ENCODE results near the gene SUMO3. TPM values are rescaled to one million over a fixed set of nuclear protein-coding genes. Genes with fewer than 3 reads are reported as not detected.

Gene SUMO3
- total RNA-seq, 2 donors from 2014 or later: 53.5 to 58.3 TPM

Other genes starting within 250 kb of the SUMO3 start
- gene KRTAP10-4, start 244.3 kb downstream of the SUMO3 start, total RNA-seq: not detected
- not detected for gene KRTAP10-5, start 237.5 kb downstream of the SUMO3 start, total RNA-seq
- gene KRTAP10-6, start 225.6 kb downstream of the SUMO3 start, total RNA-seq: not detected
- not detected for gene KRTAP10-7, start 217.5 kb downstream of the SUMO3 start, total RNA-seq
- gene KRTAP10-8, start 206.0 kb downstream of the SUMO3 start, total RNA-seq: not detected
- gene KRTAP10-9, start 191.0 kb downstream of the SUMO3 start, total RNA-seq: not detected
- not detected for gene KRTAP10-10, start 180.7 kb downstream of the SUMO3 start, total RNA-seq
- gene KRTAP10-11, start 171.6 kb downstream of the SUMO3 start, total RNA-seq: not detected
- not detected for gene KRTAP12-4, start 163.4 kb downstream of the SUMO3 start, total RNA-seq
- not detected for gene KRTAP12-3, start 160.1 kb downstream of the SUMO3 start, total RNA-seq
- gene KRTAP12-2, start 151.1 kb downstream of the SUMO3 start, total RNA-seq: under 1 TPM in 1 of 2 donors, not detected in 1; 0.48 TPM
- gene KRTAP12-1, start 135.9 kb downstream of the SUMO3 start, total RNA-seq: not detected
- gene KRTAP10-12, start 120.9 kb downstream of the SUMO3 start, total RNA-seq: not detected
- under 1 TPM; 0.14 to 0.48 TPM for gene TSPEAR, start 106.5 kb downstream of the SUMO3 start, total RNA-seq
- 10 to 100 TPM; 72.6 to 75.6 TPM for gene UBE2G2, start 16.2 kb downstream of the SUMO3 start, total RNA-seq
- gene PTTG1IP, start 55.6 kb upstream of the SUMO3 start, total RNA-seq: 100 to 1,000 TPM; 202 to 246 TPM
- 100 to 1,000 TPM in 1 of 2 donors, 10 to 100 TPM in 1; 47.9 to 122 TPM for gene ITGB2, start 102.8 kb upstream of the SUMO3 start, total RNA-seq
- 10 to 100 TPM; 25.8 to 31.6 TPM for gene SLX9, start 122.0 kb upstream of the SUMO3 start, total RNA-seq